Activated CD4-positive, alpha-beta memory T cell treated with anti-CD3 and anti-CD28 coated beads, Interleukin-2, amount 10 ng/mL, durations not matched to agents 7 days and 5 days (primary cell): ENCODE data around the gene MMP24OS. TPM values are rescaled to one million over a fixed set of nuclear protein-coding genes. Genes with fewer than 3 reads are reported as not detected.

Experiments
- CTCF ChIA-PET: fragments of 350-600 bp; sonication (Branson Sonifier 250); formaldehyde crosslinking; loops from one replicate; lab custom pipeline; 2021; ENCODE audit warnings: antibody characterized with exemption, inconsistent platforms; lab: Charles Lee
- POLR2A ChIA-PET: fragments of 350-600 bp; sonication (Branson Sonifier 250); formaldehyde crosslinking; loops from one replicate; lab custom pipeline; 2021; ENCODE audit warnings: antibody characterized with exemption; lab: Charles Lee
- DNase-seq: peaks from one replicate; pipeline ENCODE4 v3.0.0-alpha.2; 2020
- H3K27ac Mint-ChIP-seq: one replicate; pipeline ENCODE4 v1.8.0; 2021; ENCODE audit warnings: mild to moderate bottlenecking, mixed read lengths
- H3K27me3 Mint-ChIP-seq: one replicate; pipeline ENCODE4 v1.8.0; 2021; ENCODE audit warnings: mixed read lengths
- H3K36me3 Mint-ChIP-seq: one replicate; pipeline ENCODE4 v1.8.0; 2021; ENCODE audit warnings: low read depth, mixed read lengths
- H3K4me1 Mint-ChIP-seq: one replicate; pipeline ENCODE4 v1.8.0; 2021; ENCODE audit warnings: mixed read lengths
- H3K4me3 Mint-ChIP-seq: one replicate; pipeline ENCODE4 v1.8.0; 2021; ENCODE audit warnings: mild to moderate bottlenecking, mixed read lengths
- H3K9me3 Mint-ChIP-seq: one replicate; pipeline ENCODE4 v1.8.0; 2021; ENCODE audit warnings: mixed read lengths
- total RNA-seq, 2 experiments: library from RNA; stranded (reverse); gene quantifications; one replicate each; pipeline ENCODE4 v1.2.3, GENCODE V29; 2021

The MMP24OS gene
- total RNA-seq, 2 experiments from 2014 or later = 45.6 to 48.7 TPM

DNA sequence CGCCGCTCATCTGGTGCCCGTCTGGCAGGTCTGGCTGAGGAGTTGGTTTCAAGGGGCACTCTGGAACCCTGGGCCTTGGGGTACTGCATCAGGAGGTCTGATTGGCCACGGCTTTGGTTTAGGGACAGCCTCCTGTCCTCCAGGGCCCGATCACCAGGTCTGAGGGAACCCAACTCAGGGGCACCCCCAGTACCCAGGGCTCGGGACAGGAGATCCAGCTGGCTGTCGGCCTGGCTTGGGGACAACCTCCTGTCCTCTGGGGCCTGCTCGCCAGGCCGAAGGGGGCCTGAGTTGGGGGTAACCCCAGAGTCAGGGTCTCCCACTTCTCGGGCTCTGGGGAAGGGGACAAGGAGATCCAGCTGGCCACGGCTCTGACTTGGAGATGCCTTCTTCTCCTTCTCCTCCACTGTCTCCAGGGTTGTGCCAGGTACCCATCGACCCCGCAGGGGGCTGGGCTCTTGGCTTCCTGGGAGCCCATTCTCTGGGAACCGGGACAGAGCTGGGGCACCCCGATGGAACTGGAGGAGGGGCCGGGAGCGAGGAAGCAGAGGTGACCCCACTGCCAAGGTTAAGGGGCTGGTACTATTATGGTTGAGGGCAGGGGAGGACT is 9.1 kb upstream of the MMP24OS start:
- Mint-ChIP-seq H3K36me3 (peaks cover 11% of the 10 kb centered on the region), H3K4me1 (peaks cover 28% of the 10 kb centered on the region), H3K27ac (no peak overlapping the region), H3K27me3 (peaks cover 3% of the 10 kb centered on the region), H3K4me3 (no peak overlapping the region), H3K9me3 (no peaks in the 10 kb centered on the region)
- no peak for DNase-seq
- ChIA-PET CTCF (interaction anchor here (0.9 kb wide), 1 partner anchor 17 kb away, joined by 3 read pairs; no protein-coding TSS in a partner anchor), POLR2A (interaction anchor here (0.8 to 1.2 kb wide), 2 partner anchors 9 to 17 kb away, joined by 3 to 4 read pairs; partner anchors contain the start of gene MMP24OS)

- H3K27ac Mint-ChIP-seq = peak overlapping the region; percentile 65
- ChIA-PET CTCF (interaction anchor here (0.9 kb wide), 1 partner anchor 17 kb away, joined by 3 read pairs; no protein-coding TSS in a partner anchor), POLR2A (interaction anchor here (0.8 to 1.2 kb wide), 2 partner anchors 8 to 18 kb away, joined by 3 to 4 read pairs; partner anchors contain the start of gene MMP24OS)
- H3K27me3 Mint-ChIP-seq = peaks cover 3% of the 10 kb centered on the region
- DNase-seq = no peak
- peaks cover 30% of the 10 kb centered on the region for H3K4me1 Mint-ChIP-seq
- peaks cover 15% of the 10 kb centered on the region for H3K36me3 Mint-ChIP-seq
- H3K9me3 Mint-ChIP-seq = no peaks in the 10 kb centered on the region
- H3K4me3 Mint-ChIP-seq = peak overlapping the region; percentile 91
These were observed 8.4 kb upstream of the MMP24OS start for GRCh38 chr20:35286077-35286898.

- peaks cover 15% of the 10 kb centered on the region for H3K36me3 Mint-ChIP-seq
- ChIA-PET CTCF (no interaction called here), POLR2A (interaction anchor here (1.2 kb wide), 1 partner anchor 8 kb away, joined by 4 read pairs; the partner anchor contains the start of gene MMP24OS)
- H3K4me3 Mint-ChIP-seq = peak overlapping the region; percentile 91
- H3K27ac Mint-ChIP-seq = peak overlapping the region; percentile 65
- H3K27me3 Mint-ChIP-seq = peaks cover 3% of the 10 kb centered on the region
- H3K9me3 Mint-ChIP-seq = no peaks in the 10 kb centered on the region
- peaks cover 30% of the 10 kb centered on the region for H3K4me1 Mint-ChIP-seq
- no peak for DNase-seq
These were observed 7.8 kb upstream of the MMP24OS start for GRCh38 chr20:35285806-35286076.

GRCh38 chr20:35284992-35285805 is 7.3 kb upstream of the MMP24OS start:
- Mint-ChIP-seq H3K36me3 (peaks cover 19% of the 10 kb centered on the region), H3K4me3 (peak overlapping the region; percentile 91), H3K27ac (peak overlapping the region; percentile 89), H3K27me3 (peaks cover 3% of the 10 kb centered on the region), H3K4me1 (peaks cover 32% of the 10 kb centered on the region), H3K9me3 (no peaks in the 10 kb centered on the region)
- no peak for DNase-seq
- POLR2A ChIA-PET = interaction anchor here (1.2 to 3.0 kb wide), 17 partner anchors 8 to 1370 kb away, joined by 3 to 28 read pairs (median 5); partner anchors contain the start of genes CEP250, EDEM2, EIF2S2 and RBM39
- CTCF ChIA-PET = interaction anchor here (1.2 to 2.1 kb wide), 4 partner anchors 16 to 154 kb away, joined by 5 to 12 read pairs (median 6); no protein-coding TSS in a partner anchor

- Mint-ChIP-seq H3K9me3 (no peaks in the 10 kb centered on the region), H3K36me3 (peaks cover 26% of the 10 kb centered on the region), H3K4me1 (peaks cover 36% of the 10 kb centered on the region), H3K4me3 (peak within 1 kb of the TSS; percentile 91), H3K27me3 (no peaks in the 10 kb centered on the region), H3K27ac (peak within 1 kb of the TSS; percentile 89)
- DNase-seq = peak; percentile 79
- CTCF ChIA-PET = interaction anchor here (0.7 to 2.1 kb wide), 8 partner anchors 16 to 171 kb away, joined by 3 to 12 read pairs (median 6); partner anchors contain the start of gene CEP250
- POLR2A ChIA-PET = interaction anchor here (0.7 to 3.0 kb wide), 22 partner anchors 9 to 1370 kb away, joined by 3 to 28 read pairs (median 4); partner anchors contain the start of genes CEP250, EDEM2, EIF2S2 and RBM39
These were observed 6.5 kb upstream of the MMP24OS start, which contains the start of gene EIF6 for GRCh38 chr20:35284267-35284991. Gene EIF6 (minus strand): TSS chr20:35284772. CDS start chr20:35284487, 285 bp downstream.

DNA sequence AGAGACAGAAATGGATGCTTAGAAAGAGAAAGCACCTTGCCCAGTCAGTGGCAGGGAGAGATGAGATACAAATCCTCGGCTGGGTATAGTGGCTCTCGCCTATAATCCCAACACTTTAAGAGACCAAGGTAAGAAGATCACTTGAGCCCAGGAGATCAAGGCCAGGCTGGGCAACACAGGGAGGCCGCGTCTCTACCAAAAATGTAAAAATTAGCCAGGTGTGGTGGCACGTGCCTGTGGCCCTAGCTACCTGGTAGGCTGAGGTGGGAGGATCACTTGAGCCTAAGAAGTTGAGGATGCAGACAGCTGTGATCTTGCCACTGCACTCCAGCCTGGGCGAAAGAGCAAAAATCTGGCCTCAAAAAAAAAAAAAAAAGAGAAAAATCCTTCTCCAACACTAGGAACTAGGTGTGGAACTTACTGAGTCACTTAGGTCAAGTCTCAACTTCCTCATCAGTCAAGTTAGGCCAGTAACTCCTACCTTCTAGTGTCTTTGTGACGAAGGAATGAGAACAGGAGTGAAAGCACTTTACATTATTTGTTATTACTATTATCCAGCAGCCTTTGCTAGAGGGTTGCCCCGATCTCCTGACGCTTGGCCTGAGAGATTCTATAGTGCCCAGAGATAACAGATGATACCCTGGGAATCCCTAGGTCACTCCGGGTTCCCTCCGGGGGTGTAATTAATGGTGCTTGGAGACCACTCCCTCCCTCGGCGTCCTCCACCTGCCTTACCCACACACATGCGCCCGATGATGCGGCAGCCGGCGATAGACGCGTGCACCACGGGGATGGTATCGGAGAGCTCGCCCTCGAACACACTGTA is 5.7 kb upstream of the MMP24OS start:
- Mint-ChIP-seq H3K4me1 (peaks cover 40% of the 10 kb centered on the region), H3K27ac (peak overlapping the region; percentile 89), H3K27me3 (no peaks in the 10 kb centered on the region), H3K36me3 (peaks cover 34% of the 10 kb centered on the region), H3K4me3 (peak overlapping the region; percentile 91), H3K9me3 (no peaks in the 10 kb centered on the region)
- CTCF ChIA-PET = interaction anchor here (0.7 to 2.1 kb wide), 8 partner anchors 15 to 172 kb away, joined by 3 to 12 read pairs (median 6); partner anchors contain the start of gene CEP250
- DNase-seq = no peak
- POLR2A ChIA-PET = interaction anchor here (0.7 to 3.0 kb wide), 23 partner anchors 10 to 1369 kb away, joined by 3 to 28 read pairs (median 4); partner anchors contain the start of genes CEP250, EDEM2, EIF2S2 and RBM39

- Mint-ChIP-seq H3K36me3 (peaks cover 48% of the 10 kb centered on the region), H3K4me3 (no peak overlapping the region), H3K27ac (no peak overlapping the region), H3K4me1 (peaks cover 52% of the 10 kb centered on the region), H3K9me3 (no peaks in the 10 kb centered on the region), H3K27me3 (no peaks in the 10 kb centered on the region)
- CTCF ChIA-PET = no interaction called here
- POLR2A ChIA-PET = interaction anchor here (1.0 kb wide), 1 partner anchor 134 kb away, joined by 3 read pairs; the partner anchor contains the start of gene EDEM2
- DNase-seq = no peak
These were observed 3.7 kb upstream of the MMP24OS start for GRCh38 chr20:35281506-35282101.

DNA sequence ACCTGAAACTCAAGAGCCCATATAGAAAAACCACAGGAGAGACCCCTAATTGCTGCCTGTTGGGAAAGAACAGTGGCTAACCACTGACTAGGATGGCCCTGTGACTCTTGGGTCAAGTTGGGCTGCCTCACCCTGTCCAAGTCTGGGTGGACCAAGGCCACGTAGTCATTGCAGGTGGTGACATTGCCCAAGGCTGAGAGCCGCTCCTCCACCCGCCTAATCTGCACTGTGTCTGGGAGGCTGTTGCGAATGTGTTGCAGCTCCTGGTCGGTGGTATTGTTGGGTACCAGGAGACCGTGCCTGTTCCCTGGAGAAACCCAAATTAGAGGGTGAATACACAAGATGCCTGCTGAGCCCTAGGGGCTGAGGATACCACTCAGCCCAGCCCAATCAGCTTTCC is 2.6 kb upstream of the MMP24OS start:
- Mint-ChIP-seq H3K27ac (no peak overlapping the region), H3K4me3 (no peak overlapping the region), H3K4me1 (peaks cover 52% of the 10 kb centered on the region), H3K36me3 (peaks cover 48% of the 10 kb centered on the region), H3K27me3 (no peaks in the 10 kb centered on the region), H3K9me3 (no peaks in the 10 kb centered on the region)
- DNase-seq = no peak
- ChIA-PET CTCF (no interaction called here), POLR2A (interaction anchor here (1.2 kb wide), 1 partner anchor 104 kb away, joined by 4 read pairs; no protein-coding TSS in a partner anchor)

DNA sequence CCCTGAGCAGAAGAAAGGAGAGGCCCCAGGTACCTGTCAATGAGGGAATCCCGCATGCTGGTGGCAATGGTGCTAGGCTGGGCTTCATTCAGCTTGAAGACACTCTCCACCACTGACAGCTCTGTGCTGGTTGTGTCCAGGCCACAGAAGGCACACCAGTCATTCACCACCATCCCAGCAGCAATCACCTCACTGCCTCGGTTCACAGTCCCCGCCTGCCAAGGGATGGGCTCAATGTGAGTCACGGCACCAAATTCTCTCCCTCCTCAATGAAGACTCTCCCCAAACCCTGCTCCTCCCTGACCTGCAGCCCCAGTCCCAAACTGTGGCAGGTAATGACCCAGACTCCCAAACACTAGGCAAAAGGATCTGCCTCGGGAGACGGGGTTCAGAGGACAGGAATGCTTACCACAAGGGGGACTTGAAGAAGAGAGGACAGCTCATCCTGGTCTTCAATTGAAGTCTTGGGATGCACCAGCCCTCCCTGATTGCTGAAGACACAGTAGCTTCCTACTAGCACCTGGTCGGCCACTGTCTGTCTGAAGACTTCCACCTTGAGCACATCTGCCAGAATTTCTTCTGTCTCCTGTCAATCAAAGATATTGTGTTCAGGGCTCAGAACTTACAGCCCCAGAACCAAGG is 1.7 kb upstream of the MMP24OS start:
- H3K4me3 Mint-ChIP-seq = no peak overlapping the region
- ChIA-PET CTCF (interaction anchor here (0.6 to 0.9 kb wide), 2 partner anchors 24 to 168 kb away, joined by 3 read pairs; no protein-coding TSS in a partner anchor), POLR2A (interaction anchor here (1.0 kb wide), 1 partner anchor 132 kb away, joined by 3 read pairs; the partner anchor contains the start of gene EDEM2)
- no peak for DNase-seq
- peaks cover 48% of the 10 kb centered on the region for H3K36me3 Mint-ChIP-seq
- H3K9me3 Mint-ChIP-seq = no peaks in the 10 kb centered on the region
- peak overlapping the region; percentile 58 for H3K27ac Mint-ChIP-seq
- H3K4me1 Mint-ChIP-seq = peaks cover 45% of the 10 kb centered on the region
- no peaks in the 10 kb centered on the region for H3K27me3 Mint-ChIP-seq

GRCh38 chr20:35279040-35279439 is 1.1 kb upstream of the MMP24OS start:
- POLR2A ChIA-PET = interaction anchor here (1.0 kb wide), 1 partner anchor 132 kb away, joined by 3 read pairs; the partner anchor contains the start of gene EDEM2
- H3K27me3 Mint-ChIP-seq = no peaks in the 10 kb centered on the region
- no peak for DNase-seq
- CTCF ChIA-PET = interaction anchor here (0.6 to 0.9 kb wide), 2 partner anchors 25 to 169 kb away, joined by 3 read pairs; no protein-coding TSS in a partner anchor
- peaks cover 45% of the 10 kb centered on the region for H3K4me1 Mint-ChIP-seq
- H3K4me3 Mint-ChIP-seq = no peak overlapping the region
- no peaks in the 10 kb centered on the region for H3K9me3 Mint-ChIP-seq
- H3K27ac Mint-ChIP-seq = peak overlapping the region; percentile 99
- peaks cover 46% of the 10 kb centered on the region for H3K36me3 Mint-ChIP-seq
